HG03342 (cell line): ENCODE data around the gene KCNH2.

Experiments
- ATAC-seq: cut with Tn5 transposase; IDR thresholded peaks from one replicate; pipeline ENCODE4 v1.9.1; 2021; ENCODE audit warnings: mild to moderate bottlenecking, moderate library complexity; ENCODE audit not compliant: unreplicated experiment

The KCNH2 gene

GRCh38 chr7:150994838-150995510 lies 16.9 kb upstream of the KCNH2 start:
- ATAC-seq: no peak

GRCh38 chr7:150994141-150994837 lies 16.2 kb upstream of the KCNH2 start:
- ATAC-seq: no peak

- ATAC-seq: no peak
Measured at GRCh38 chr7:150993511-150993910, 15.4 kb upstream of the KCNH2 start.

GRCh38 chr7:150992833-150993302 lies 14.7 kb upstream of the KCNH2 start:
- ATAC-seq: peak; percentile 67

GRCh38 chr7:150992051-150992640 lies 14.0 kb upstream of the KCNH2 start:
- ATAC-seq: no peak

- ATAC-seq: no peak
Measured at GRCh38 chr7:150990416-150991186, 12.5 kb upstream of the KCNH2 start, which contains the start of gene NOS3. Gene NOS3, plus strand, starts transcription at chr7:150991017. Its CDS starts 2,787 bp downstream, at chr7:150993804.

GRCh38 chr7:150989456-150989855 lies 11.3 kb upstream of the KCNH2 start:
- ATAC-seq: no peak

- no peak for ATAC-seq
Measured at GRCh38 chr7:150988230-150989226, 10.4 kb upstream of the KCNH2 start.

- no peak for ATAC-seq
Measured at GRCh38 chr7:150986556-150986955, 8.4 kb upstream of the KCNH2 start.

GRCh38 chr7:150986099-150986512 lies 8.0 kb upstream of the KCNH2 start:
- ATAC-seq: no peak

- no peak for ATAC-seq
Measured at GRCh38 chr7:150983893-150984368, 5.8 kb upstream of the KCNH2 start.

- no peak for ATAC-seq
Measured at GRCh38 chr7:150982351-150982750, 4.2 kb upstream of the KCNH2 start.

GRCh38 chr7:150981644-150982043 lies 3.5 kb upstream of the KCNH2 start:
- ATAC-seq: no peak

GRCh38 chr7:150980663-150981062 lies 2.5 kb upstream of the KCNH2 start:
- no peak for ATAC-seq

- ATAC-seq: no peak
Measured at GRCh38 chr7:150979713-150980390, 1.7 kb upstream of the KCNH2 start.

- ATAC-seq: no peak
Measured at GRCh38 chr7:150977382-150978125, 567 bp downstream of the KCNH2 start.

- ATAC-seq: no peak
Measured at GRCh38 chr7:150976529-150977381, 1.4 kb downstream of the KCNH2 start.
